NCI-H1092 treated with DMSO at 0.1 percent for 48 hours (cell line): Measurements from ENCODE around the gene PTPN14.

Experiments
- DNase-seq: peaks from one replicate; lab custom pipeline; 2025; lab: John Stamatoyannopoulos, UW

Gene PTPN14

DNA sequence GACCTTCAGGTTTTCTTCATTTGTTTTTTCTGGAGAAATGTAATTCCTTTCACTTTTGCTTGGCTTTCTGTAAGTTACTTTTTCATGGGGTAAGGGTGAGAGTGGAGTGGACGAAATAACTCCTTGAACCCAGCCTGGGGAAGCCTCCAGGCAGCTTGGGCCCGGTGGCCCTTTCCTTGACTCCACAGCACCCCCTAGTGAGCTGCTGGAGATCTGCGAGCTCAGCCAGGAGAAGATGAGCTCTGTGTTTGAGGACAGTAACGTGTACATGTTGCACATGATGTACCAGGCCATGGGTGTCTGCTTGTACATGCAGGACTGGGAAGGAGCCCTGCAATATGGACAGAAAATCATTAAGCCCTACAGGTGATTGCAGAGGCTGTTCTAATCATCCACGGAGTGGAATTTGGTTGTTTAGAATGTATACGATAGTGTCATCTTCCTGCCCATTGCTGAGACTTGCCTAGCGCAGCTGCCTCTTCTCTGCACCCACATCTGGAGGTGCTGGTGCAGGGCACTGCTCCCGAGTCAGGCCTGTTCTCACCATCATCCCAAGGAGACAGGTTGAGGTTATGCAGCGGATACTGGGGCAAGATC is 219.5 kb downstream of the PTPN14 start:
- DNase-seq = peak; percentile 45

DNA sequence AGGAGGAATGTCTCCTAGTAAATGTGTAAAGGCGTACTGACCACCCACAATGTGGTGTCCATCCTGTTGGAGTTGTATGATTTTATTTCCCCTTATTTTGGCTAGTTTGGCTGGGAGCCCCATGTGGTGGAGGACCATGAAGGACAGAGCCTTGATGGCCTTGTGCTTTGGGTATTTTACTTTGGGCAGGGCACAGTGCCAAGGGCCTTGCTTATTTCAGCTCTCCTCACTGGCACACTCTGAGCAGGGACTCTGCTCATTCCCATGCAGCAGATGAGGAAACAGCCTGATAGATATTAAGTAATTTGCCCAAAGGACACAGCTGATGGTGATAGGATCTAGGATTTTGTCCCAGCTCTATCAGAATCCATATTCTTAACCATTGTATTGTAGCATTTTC is 220.2 kb downstream of the PTPN14 start:
- DNase-seq = no peak

DNA sequence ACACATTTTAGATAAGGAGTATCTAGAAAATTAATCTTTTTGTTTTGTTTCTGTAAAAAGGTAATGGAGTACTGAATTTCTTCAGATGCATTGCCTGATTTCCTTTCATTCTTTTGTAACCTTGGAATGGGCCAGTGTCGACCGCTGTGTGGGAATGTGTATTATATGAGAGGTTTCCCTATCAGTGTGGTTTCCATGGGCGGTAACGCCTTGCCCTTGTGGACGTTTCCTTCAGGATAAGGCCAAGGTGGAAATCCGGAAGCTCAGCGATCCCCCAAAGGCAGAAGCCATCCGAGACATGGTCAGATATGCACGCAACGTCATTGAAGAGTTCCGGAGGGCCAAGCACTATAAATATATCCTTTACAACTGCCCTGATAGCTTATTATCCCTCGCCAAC is 220.7 kb downstream of the PTPN14 start:
- DNase-seq = no peak

DNA sequence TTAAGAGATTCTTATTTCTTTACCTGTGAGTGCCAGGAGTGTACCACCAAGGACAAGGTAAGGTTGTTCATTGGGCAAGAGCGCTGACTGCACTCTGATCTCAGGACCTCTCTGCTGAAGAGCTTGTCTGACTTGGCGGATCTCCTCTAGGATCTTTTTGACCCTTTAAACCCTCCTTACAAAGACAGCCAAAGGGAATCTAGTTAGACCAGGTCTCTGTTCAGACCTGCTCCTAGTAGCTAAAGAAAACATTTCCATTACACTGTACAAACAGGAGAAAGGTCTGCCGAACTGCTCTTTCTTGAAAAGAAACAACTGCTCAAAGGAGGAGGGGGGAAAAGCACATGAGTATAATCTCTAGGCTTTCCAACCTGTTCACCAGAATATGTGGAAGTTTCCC is 221.2 kb downstream of the PTPN14 start:
- DNase-seq = no peak

DNA sequence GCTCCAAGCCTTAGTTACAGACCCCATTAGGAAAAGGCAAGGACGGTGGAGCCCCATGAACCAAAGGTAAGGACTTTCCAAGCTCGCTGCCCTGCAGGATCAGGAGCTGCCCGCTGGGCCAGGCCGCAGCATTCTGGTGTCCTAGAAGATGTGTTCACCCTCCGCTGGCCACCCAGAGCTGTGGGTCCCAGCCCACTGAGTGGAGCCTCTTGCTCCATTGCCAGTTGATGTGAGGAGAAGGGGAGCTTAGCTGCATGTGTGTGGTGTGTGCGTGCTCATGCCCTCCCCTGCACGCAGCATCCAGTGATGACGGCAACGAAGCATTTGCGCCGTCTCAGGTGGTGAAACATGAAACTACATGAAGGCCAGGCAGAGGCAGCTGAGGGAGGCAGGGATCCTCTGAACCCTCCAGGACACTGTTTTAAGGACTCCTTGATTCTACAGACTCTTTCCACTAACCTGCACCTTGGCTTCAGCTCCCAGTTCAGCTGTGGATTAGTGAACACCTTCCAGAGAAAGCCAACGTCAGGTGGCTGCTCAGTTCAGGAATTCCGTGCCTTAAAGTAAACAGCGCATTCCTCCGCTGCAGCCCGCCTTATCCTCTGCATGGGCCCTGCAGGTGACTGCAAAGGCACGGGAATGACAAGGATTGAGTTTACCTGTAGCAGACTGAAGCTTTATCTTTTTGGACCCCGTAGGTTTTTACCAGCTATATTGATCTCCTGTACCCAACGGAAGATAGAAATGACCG is 221.8 kb downstream of the PTPN14 start:
- DNase-seq = no peak

DNA sequence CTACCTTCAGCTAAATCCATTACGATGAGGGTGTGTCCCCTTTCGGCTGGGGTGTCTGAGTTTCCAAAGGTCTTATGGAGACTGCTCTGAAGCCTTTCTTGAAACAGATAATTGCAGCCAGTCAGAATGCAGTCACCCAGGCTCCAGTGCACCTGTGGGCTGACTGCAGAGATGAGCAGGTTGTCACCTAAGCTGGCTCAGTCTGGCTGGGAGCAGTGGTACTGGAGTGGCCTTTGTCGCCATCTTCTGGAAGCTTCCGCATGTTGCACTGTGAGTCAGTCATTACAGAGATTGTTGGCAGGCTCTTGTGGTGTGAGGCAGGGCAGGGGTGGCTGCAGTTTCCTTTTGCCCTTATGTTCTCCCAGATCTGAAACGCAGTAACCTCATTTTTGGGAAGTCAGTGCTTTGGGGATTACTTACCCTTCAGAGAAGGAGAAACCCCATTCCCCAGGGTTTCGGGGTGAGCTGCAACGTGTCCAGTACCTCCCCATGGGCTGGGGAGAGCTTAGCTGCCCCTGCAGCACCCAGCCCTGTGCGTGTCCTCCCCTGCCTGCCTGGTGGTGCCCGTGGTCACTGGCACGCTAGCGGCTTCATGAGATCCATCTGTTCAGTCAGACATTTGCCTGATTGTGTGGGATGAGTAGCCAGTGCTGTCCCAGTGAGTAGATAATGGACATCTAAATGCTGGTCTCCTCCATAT is 222.5 kb downstream of the PTPN14 start:
- peak; percentile 84 for DNase-seq

DNA sequence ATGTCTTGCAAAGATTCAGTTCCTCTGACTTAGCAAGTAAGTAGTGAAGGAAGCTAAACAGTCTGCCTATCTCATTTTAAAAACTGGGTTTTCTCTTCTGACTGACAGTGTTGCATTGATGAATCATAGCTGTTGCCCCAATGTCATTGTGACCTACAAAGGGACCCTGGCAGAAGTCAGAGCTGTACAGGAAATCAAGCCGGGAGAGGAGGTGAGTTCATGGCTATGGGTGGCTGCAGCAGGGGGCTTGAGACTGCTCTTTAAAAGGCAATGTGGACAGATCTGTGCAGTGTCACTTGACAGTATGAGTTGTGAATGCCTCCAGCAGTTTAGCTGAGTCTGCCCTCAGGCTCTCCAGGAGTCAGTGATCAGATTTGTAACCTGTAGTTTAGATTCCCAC is 223.9 kb downstream of the PTPN14 start:
- DNase-seq = no peak

DNA sequence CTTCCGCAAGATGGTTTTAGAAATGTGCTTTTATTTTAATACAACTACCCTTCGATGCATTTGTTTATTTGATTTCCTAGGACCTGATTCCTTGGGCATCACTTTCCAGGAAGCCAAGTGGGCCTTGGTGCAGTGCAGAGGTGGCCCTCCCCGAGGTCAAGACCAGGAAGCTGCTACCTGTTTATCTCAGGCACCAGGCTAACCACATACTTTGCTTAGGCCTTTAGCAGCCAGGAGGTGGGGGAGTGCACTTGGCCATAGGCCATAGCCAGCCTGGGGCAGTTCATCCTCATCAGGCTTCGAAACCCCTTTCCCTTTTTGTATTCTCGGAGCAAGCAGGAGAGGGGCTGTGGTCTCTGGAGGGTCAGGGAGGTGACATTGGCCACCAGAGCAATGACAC is 225.0 kb downstream of the PTPN14 start:
- no peak for DNase-seq

DNA sequence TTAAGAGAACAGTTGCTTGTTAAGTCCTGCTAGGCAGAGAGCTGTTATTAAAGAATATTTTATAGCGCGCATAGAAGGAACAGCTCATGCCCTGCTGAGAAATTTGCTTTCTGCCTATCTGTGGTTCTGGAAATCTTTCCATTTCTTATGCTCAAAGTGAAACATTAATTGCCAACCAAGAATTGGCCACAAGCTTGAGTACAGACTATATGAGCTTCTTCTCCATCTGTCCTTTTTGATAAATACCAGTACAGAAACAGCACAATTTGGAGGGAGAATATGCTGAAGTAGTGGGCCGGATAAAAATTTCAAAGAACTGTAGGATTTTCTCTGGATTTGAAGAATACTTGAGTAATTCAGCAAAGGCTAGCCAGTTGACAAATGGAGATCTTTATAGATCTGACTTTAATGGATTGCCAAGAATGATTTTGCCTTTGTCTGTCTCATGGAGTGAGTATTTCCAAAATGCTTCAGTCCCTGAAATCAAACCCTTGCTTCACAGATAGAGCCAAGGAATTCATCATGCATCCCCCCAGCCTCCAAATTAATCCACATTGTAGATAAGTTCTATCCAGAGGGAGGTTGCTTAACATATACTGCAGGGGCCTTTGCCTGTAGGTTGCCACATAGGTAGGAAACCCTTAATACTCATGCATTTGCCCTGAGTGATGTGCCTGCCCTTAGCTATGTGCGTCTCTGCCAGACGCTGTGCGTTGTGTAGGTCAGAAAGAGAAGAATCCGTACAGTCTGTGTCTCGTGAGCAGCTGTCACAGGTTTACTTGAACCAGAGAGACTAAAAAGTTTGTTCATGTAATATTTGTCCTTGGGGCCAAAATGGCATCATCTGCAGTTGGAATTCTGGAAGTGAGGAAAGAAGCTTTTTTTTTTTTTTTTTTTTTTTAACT is 226.3 kb downstream of the PTPN14 start:
- no peak for DNase-seq

DNA sequence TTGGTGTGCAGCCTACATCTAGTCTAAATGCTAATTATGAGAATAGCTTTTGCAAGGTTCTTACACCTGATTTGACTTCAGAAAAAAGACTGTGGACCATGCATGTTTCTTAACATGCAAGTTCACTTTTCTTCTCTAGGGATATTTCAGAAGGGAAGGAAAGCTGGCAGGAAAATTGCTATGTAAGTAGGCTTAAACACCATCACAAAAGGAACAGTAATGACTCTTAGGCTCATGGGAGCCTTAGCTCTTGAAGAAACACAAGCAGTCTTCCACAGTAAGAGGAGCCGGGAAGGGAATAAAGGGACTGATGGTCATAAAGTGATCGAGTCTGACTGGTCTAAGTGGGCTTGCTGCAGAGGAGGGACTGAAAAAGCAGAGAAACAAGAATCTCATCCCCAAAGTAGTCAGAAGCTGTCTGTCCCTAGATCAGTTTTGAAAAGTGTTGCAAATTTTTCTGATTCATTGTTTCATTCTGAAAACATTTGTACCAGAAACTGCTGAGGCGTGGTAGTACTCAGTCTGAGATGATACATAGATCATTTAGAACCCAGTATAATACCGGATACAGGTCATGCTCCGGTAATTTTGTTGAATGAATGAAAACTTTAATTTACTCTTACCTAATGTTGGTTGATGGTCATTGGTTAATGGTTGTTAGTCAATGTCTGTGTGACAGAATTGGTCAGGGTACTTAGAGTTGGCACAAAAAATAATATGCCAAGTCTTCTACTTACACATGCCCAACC is 229.5 kb downstream of the PTPN14 start:
- DNase-seq = no peak

DNA sequence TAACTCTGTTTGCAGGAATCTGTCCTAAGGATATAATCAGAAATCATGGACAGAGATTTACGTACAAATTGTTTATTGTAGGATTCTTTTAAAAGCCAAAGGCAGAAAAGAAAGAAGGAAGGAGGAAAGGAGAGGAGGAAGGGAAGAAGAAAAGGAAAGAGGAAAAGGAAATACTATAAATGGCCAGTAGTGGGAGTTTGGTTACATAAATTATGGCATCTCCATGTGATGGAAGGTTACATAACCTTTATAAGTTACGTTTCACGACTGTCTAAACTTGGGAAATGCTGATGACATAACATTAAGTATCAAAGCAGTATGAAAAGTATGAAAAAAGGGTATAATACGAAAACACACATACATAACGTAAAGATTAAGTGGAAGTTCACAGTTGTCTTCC is 231.5 kb downstream of the PTPN14 start:
- DNase-seq = no peak

DNA sequence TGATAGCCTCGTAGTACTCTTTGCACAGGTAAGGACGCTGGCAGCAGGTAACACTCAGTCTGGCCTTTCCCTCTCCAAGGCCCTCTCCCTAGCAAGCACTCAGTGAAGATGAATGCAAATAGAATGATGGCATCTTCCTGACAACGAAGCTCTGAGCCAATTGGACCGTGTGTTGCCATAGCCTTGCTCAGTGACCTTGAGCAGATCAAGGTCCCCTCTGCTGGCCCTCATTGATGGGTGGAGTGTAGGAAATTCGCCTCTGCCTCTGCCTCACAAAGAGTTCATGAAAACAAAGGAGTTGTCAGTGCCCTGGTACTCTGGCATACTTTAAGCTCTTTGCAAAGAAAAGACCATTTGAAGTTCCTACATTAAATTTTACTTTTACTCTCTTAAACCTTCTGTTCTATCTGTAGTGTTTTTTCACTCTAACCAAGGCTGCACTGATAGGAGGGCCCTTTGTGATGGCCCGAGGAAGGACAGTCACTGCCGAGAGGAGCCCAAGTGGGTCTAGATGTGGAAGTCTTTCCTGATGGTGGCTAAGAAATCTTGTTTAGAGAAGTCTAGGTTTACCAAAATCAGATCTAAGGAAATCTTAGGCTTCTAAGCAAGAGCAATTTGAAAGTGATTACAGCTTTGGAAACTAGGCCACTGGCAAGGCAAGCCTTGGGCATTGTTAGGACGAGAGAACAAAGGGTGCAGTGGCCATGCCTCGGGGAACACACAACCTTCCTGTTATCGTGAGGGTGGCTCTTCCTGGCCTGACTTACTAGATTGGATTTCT is 232.3 kb downstream of the PTPN14 start:
- DNase-seq = no peak

DNA sequence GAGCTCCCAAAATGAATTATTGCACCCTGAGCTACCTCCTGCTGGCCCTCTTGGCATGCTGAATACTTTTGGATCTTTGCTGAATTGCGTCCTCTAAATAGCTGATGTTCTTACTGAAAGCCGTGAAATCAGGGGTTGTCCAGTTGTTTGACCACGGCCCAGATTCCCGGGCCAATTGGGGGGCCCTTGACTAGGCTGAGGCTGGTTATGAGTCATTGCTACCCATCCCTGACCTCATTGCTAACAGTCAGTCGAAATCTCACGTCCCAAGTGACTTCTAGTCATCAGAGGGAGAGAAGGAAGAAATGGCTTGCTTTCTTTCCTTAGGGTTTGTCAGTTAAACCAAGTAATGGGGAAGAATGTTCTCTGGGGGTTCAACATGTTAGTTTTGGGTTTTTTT is 233.0 kb downstream of the PTPN14 start:
- no peak for DNase-seq

DNA sequence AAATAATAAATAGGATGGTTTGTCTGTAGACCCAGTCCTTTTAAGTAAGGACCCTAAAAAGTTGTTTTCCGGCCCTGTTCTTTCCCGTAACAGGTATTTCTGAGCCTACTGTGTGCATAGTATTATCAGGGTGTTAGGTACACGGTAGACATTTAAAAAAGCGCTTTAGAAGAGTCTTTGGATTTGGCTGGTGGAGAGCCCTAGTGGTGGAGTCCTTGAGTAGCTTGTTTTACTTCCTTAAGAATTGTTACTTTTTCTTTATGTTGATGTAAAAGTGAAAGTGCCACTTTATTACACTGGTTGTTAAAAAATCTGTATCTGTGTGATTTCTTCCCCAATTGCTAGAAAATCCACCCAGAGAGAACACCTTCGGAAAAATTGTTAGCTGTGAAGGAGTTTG is 233.7 kb downstream of the PTPN14 start:
- DNase-seq = no peak

DNA sequence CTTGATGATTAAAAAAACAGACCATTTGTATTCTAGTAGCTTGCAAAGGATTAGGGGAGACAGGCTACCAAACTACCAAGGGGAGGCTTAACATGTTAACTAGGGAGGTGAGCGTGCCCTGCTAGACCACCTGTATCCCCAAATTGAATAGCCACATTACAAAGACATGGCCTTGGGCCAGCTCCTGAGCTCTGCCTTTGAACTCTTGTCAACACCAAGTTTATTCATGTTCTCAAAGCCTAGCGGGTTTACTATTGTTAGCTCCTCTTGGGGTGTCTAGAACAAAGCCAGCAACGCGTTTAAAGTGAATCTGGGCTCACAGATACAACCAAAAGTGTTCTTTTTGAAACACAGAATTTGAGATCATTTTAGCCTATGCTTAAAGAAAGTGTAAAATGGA is 234.1 kb downstream of the PTPN14 start:
- DNase-seq = no peak

DNA sequence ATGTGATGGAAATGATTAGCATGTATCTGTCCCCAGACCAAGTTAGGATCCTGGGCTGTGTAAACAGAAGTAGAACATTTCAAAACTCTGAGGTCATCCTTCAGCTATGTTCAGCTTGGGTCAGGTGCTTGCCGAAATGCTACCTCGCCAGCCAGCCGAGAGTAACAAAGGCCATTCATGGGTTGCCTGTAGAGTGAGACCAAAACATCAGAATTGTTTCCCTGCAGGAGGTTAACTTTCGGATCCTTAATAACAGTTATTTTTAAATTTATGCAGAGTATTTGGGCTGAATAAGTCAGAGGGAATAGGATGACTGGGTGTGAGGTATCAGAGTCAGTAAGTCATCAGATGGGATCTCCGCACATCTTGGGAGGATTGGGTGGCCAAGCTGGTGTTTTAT is 234.8 kb downstream of the PTPN14 start:
- DNase-seq = no peak

DNA sequence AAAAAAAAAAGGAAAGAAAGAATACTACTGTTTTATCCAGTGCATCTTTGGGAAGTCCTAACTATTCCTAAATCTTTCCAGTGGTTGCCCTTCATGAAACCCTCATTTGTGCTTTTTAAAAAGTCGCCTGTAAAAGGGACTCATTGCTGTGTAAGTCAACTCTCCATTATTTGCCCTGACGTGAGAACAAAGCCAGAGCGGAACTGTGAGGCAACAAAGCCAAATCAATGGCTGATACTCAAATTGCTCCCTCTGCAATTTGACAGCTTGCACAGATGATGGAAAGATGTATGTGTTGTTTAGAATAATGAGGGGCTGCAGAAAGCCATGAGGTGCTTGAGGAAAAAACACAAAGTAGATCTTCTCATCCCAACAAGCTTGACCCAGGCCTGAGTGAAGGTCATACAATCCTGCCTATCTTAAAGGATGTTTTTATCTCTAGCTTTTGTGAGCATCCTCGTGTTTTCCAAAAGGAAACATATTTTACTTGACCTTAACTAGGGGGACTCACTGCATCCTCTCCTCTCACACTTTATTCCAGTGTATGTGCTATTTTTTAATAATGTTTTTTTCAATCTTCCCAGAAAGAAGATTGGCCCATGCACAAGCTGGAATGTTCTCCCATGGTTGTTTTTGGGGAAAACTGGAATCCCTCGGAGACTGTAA is 237.1 kb downstream of the PTPN14 start:
- no peak for DNase-seq

DNA sequence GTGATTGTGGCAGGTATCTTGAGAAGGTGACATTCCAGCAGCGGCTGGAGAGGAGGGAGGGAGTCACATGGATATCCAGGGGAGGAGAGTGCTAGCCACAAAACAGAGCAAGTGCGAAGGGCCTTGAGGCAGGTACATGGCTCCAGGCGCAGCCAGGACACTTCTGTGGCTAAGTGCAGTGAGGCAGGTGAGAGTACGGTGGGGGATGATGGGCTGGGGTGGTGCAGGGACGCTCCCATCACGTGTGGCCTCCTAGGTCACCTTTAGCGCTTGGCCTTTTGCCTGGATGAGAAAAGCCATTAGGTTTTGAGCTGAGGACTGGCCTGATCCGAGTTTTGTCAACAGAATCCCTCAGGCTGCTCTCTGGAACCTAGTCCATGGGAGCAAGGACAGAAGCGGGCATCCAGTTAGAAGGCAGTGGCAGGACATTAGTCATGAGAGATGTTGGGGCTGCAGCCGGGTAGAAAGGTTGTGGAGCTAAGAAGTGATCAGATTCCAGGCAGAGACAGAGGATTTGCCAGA is 238.8 kb downstream of the PTPN14 start:
- DNase-seq = no peak

DNA sequence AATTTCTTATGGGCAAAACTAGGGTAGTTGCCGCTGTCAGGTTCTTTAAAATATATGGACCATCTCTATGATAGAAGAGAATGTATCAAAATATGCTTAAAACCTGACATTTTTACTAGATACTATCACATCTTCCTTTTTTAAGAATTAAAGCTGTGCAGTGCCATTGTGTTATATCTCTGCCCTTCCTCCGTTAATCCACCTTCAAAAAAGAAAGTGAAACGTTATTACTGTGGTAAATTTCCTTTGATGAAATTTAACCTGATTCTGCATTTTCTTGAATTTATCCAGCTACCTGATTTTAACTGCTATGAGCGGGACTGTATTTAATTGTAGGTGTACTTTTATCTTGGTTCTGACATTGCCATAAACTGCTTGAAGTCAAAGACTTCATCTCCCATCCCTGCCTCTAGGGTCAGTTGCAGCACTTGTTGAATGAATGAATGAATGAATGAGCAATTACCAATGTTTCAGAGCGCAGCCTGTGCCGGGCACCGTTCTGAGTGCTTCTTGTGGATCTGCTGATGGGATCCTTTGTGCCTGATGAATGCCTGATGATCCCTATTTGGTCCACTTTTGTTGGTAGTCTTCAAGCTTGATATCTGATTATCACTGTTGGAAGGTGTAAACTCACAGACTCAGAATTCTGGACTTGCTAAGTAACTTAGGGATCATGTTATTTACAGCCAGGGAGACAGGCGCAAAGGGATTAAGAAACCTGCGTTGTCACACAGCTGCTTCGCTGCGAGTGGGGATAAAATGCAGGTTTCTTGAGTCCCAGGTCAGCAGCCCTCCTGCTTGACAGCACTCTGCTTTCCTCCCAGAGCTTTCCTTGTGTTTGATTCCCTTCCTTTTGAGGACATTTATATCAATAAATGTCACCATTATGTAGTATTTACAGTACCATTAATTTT is 240.4 kb downstream of the PTPN14 start:
- no peak for DNase-seq
